ENCODE data around the gene PHEX.

DNA sequence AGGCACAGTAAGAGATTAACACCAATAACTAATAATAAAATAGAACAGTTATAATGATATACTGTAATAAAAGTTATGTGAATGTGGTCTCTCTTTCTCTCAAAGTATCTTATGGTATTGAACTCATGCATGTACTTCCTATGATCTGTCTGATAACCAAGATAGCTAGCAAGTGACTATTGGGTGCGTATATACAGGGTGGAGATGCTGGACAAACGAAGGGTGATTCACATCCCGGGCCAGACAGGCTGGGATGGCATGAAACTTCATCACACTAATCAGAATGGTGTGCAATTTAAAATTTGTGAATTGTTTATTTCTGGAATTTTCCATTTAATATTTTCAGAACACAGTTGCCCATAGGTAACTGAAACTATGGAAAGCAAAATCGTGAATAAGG is 96.8 kb downstream of the PHEX start:
- TF ChIP-seq, protein P1, sequence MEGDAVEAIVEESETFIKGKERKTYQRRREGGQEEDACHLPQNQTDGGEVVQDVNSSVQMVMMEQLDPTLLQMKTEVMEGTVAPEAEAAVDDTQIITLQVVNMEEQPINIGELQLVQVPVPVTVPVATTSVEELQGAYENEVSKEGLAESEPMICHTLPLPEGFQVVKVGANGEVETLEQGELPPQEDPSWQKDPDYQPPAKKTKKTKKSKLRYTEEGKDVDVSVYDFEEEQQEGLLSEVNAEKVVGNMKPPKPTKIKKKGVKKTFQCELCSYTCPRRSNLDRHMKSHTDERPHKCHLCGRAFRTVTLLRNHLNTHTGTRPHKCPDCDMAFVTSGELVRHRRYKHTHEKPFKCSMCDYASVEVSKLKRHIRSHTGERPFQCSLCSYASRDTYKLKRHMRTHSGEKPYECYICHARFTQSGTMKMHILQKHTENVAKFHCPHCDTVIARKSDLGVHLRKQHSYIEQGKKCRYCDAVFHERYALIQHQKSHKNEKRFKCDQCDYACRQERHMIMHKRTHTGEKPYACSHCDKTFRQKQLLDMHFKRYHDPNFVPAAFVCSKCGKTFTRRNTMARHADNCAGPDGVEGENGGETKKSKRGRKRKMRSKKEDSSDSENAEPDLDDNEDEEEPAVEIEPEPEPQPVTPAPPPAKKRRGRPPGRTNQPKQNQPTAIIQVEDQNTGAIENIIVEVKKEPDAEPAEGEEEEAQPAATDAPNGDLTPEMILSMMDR (IDR thresholded peaks at IDR 0.05; ENCODE audit: borderline replicate concordance, extremely low read depth, low read length, poor library complexity, severe bottlenecking), result no peak
- no peak for TF ChIP-seq EZH2 (IDR thresholded peaks at IDR 0.05; ENCODE audit: borderline replicate concordance, low read depth, low read length, severe bottlenecking)
